ENCODE measurements around the gene WDR12.
A peak's percentile ranks its signal among the peaks of the same experiment; 100 is the strongest.

The WDR12 gene

GRCh38 chr2:202911512-202912341 is at the start of gene WDR12, which contains the start of gene CARF:
Gene WDR12, minus strand, starts transcription at chr2:202911673. Its CDS starts 197 bp downstream, at chr2:202911476.
Gene CARF, plus strand, starts transcription at chr2:202912275. Its CDS starts 29,628 bp downstream, at chr2:202941903.
- TF ChIP-seq, protein P1, sequence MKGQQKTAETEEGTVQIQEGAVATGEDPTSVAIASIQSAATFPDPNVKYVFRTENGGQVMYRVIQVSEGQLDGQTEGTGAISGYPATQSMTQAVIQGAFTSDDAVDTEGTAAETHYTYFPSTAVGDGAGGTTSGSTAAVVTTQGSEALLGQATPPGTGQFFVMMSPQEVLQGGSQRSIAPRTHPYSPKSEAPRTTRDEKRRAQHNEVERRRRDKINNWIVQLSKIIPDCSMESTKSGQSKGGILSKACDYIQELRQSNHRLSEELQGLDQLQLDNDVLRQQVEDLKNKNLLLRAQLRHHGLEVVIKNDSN (IDR thresholded peaks at IDR 0.05): no peak
- TF ChIP-seq CEBPB (IDR thresholded peaks at IDR 0.05) (no peak), YY1 (IDR thresholded peaks at IDR 0.05; ENCODE audit: low read depth) (peak; percentile 74), NFIC (IDR thresholded peaks at IDR 0.05) (0 out of 2 replicates have a peak, but pooled peaks have one; percentile 24), ZBTB7A (IDR thresholded peaks at IDR 0.05; ENCODE audit: low read depth) (no peak), RAD21 (IDR thresholded peaks at IDR 0.05; ENCODE audit: low read depth) (no peak), CREB1 (IDR thresholded peaks at IDR 0.05; ENCODE audit: low read depth) (no peak), TEAD4 (IDR thresholded peaks at IDR 0.05) (no peak), REST (IDR thresholded peaks at IDR 0.05; ENCODE audit: low read depth) (no peak), FOXM1 (IDR thresholded peaks at IDR 0.05; ENCODE audit: borderline replicate concordance, low read depth) (no peak), TCF12 (IDR thresholded peaks at IDR 0.05; ENCODE audit: low read depth) (0 out of 2 replicates have a peak, but pooled peaks have one; percentile 9), TAF1 (IDR thresholded peaks at IDR 0.05; ENCODE audit: low read depth) (peak; percentile 82), MAX (IDR thresholded peaks at IDR 0.05) (peak; percentile 97), EP300 (IDR thresholded peaks at IDR 0.05; ENCODE audit: borderline replicate concordance) (no peak), EGR1 (IDR thresholded peaks at IDR 0.05) (no peak)

- no peak for TF ChIP-seq REST (IDR thresholded peaks at IDR 0.05; ENCODE audit: low read depth)
- no peak for TF ChIP-seq TAF1 (IDR thresholded peaks at IDR 0.05; ENCODE audit: low read depth)
These were observed 49.1 kb upstream of the WDR12 start for GRCh38 chr2:202960524-202960923.

DNA sequence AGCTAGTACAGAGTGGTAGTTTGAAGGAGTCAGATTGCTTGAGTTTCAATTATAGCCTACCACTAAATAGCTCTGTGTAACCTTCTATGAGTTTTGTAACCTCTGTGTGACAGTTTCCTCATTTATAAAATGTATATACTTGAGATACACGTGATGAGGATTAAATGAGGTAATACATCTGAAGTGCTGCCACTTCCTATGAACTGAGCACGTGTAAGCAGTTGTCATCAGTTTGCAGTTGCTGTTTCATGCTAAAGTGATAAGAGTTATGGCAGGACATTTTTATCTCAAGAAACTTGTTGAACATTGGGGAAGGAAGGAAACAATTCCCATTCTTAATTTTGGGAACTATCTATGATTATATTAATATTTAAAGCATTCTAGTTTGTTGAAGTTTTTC is 39.1 kb upstream of the WDR12 start:
- TF ChIP-seq EP300 (IDR thresholded peaks at IDR 0.05; ENCODE audit: borderline replicate concordance): no peak
- no peak for TF ChIP-seq TEAD4 (IDR thresholded peaks at IDR 0.05)
- TF ChIP-seq YY1 (IDR thresholded peaks at IDR 0.05; ENCODE audit: low read depth): no peak
- TF ChIP-seq, protein P1 (IDR thresholded peaks at IDR 0.05): no peak
- TF ChIP-seq CEBPB (IDR thresholded peaks at IDR 0.05): no peak
- TF ChIP-seq MAX (IDR thresholded peaks at IDR 0.05): no peak
- TF ChIP-seq EGR1 (IDR thresholded peaks at IDR 0.05): no peak
- TF ChIP-seq TAF1 (IDR thresholded peaks at IDR 0.05; ENCODE audit: low read depth): no peak
- TF ChIP-seq REST (IDR thresholded peaks at IDR 0.05; ENCODE audit: low read depth): no peak

DNA sequence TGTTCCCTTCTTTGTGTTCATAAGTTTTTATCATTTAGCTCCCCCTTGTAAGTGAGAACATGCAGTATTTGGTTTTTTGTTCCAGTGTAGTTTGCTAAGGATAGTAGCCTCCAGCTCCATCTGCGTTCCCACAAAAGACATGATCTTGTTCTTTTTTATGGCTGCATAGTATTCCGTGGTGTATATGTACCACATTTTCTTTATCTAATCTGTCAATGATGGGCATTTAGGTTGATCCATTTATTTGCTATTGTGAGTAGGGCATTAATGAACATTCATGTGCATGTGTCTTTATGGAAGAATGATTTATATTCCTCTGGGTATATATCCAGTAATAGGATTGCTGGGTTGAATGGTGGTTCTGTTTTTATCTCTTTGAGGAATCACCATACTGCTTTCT is 34.0 kb upstream of the WDR12 start:
- TF ChIP-seq TAF1 (IDR thresholded peaks at IDR 0.05; ENCODE audit: low read depth) (no peak), CREB1 (IDR thresholded peaks at IDR 0.05; ENCODE audit: low read depth) (no peak), TCF12 (IDR thresholded peaks at IDR 0.05; ENCODE audit: low read depth) (no peak), YY1 (IDR thresholded peaks at IDR 0.05; ENCODE audit: low read depth) (no peak), NFIC (IDR thresholded peaks at IDR 0.05) (no peak), FOXM1 (IDR thresholded peaks at IDR 0.05; ENCODE audit: borderline replicate concordance, low read depth) (no peak), TEAD4 (IDR thresholded peaks at IDR 0.05) (no peak), CEBPB (IDR thresholded peaks at IDR 0.05) (no peak), MAX (IDR thresholded peaks at IDR 0.05) (no peak), REST (IDR thresholded peaks at IDR 0.05; ENCODE audit: low read depth) (no peak), EGR1 (IDR thresholded peaks at IDR 0.05) (no peak), RAD21 (IDR thresholded peaks at IDR 0.05; ENCODE audit: low read depth) (no peak), EP300 (IDR thresholded peaks at IDR 0.05; ENCODE audit: borderline replicate concordance) (no peak)
- TF ChIP-seq, protein P1 (IDR thresholded peaks at IDR 0.05): no peak

All from Ishikawa (cell line).